Hepatocyte (in vitro differentiated cells): ENCODE data around the gene HS3ST3B1.

Experiments used
- EZH2phosphoT487 ChIP-seq: fragments of 200-600 bp; sonication (generic); IDR thresholded peaks from one replicate; pipeline ENCODE4 v1.6.1; 2018; ENCODE audit warnings: antibody characterized with exemption, mild to moderate bottlenecking, low read depth, moderate library complexity; ENCODE audit not compliant: unreplicated experiment, severe bottlenecking
- TF ChIP-seq, protein P1 (sequence below): fragments of 200-600 bp; sonication (generic); IDR thresholded peaks from 2 replicates; pipeline ENCODE4 v1.5.1; 2016; ENCODE audit warnings: antibody characterized with exemption, mild to moderate bottlenecking; ENCODE audit not compliant: poor library complexity

- TF ChIP-seq, protein P1, sequence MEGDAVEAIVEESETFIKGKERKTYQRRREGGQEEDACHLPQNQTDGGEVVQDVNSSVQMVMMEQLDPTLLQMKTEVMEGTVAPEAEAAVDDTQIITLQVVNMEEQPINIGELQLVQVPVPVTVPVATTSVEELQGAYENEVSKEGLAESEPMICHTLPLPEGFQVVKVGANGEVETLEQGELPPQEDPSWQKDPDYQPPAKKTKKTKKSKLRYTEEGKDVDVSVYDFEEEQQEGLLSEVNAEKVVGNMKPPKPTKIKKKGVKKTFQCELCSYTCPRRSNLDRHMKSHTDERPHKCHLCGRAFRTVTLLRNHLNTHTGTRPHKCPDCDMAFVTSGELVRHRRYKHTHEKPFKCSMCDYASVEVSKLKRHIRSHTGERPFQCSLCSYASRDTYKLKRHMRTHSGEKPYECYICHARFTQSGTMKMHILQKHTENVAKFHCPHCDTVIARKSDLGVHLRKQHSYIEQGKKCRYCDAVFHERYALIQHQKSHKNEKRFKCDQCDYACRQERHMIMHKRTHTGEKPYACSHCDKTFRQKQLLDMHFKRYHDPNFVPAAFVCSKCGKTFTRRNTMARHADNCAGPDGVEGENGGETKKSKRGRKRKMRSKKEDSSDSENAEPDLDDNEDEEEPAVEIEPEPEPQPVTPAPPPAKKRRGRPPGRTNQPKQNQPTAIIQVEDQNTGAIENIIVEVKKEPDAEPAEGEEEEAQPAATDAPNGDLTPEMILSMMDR = no peak
- TF ChIP-seq EZH2phosphoT487 = no peak
These were observed 60.6 kb downstream of the HS3ST3B1 start for GRCh38 chr17:14361470-14361869.
